HG03039 (cell line): Measurements from ENCODE around the gene MGAT3.
"Not testable (repeated sequence)": the region's sequence is repeated elsewhere in the genome, so short reads cannot be mapped to it uniquely, and the experiment has no call there.

Experiments
- ATAC-seq: cut with Tn5 transposase; IDR thresholded peaks from one replicate; pipeline ENCODE4 v1.9.1; 2021; ENCODE audit warnings: mild to moderate bottlenecking, moderate library complexity; ENCODE audit not compliant: unreplicated experiment

Gene MGAT3

GRCh38 chr22:39510529-39511149 lies 53.8 kb downstream of the MGAT3 start:
- no peak for ATAC-seq

- no peak for ATAC-seq
These were observed 54.4 kb downstream of the MGAT3 start for GRCh38 chr22:39511226-39511625.

- no peak for ATAC-seq
These were observed 55.2 kb downstream of the MGAT3 start for GRCh38 chr22:39512026-39512425.

GRCh38 chr22:39513791-39514190 lies 57.0 kb downstream of the MGAT3 start:
- no peak for ATAC-seq

GRCh38 chr22:39514373-39514973 lies 57.7 kb downstream of the MGAT3 start:
- no peak for ATAC-seq

GRCh38 chr22:39515266-39516050 lies 58.6 kb downstream of the MGAT3 start:
- no peak for ATAC-seq

- ATAC-seq = no peak
These were observed 60.7 kb downstream of the MGAT3 start for GRCh38 chr22:39517470-39517869.

- no peak for ATAC-seq
These were observed 61.5 kb downstream of the MGAT3 start for GRCh38 chr22:39518144-39518786.

- no peak for ATAC-seq
These were observed 62.3 kb downstream of the MGAT3 start for GRCh38 chr22:39518996-39519680.

- ATAC-seq = peak; percentile 63
These were observed 62.9 kb downstream of the MGAT3 start for GRCh38 chr22:39519681-39520225.

GRCh38 chr22:39520226-39521105 lies 63.7 kb downstream of the MGAT3 start, which contains the start of gene ATF4:
Gene ATF4, plus strand, starts transcription at chr22:39520562. Its CDS starts 884 bp downstream, at chr22:39521446.
- ATAC-seq = peak; percentile 39

- ATAC-seq = not testable (repeated sequence)
These were observed 64.5 kb downstream of the MGAT3 start for GRCh38 chr22:39521106-39521885.

GRCh38 chr22:39522091-39522490 lies 65.3 kb downstream of the MGAT3 start:
- not testable (repeated sequence) for ATAC-seq

- no peak for ATAC-seq
These were observed 65.9 kb downstream of the MGAT3 start for GRCh38 chr22:39522567-39523300.

- ATAC-seq = no peak
These were observed 67.4 kb downstream of the MGAT3 start for GRCh38 chr22:39524089-39524752.

GRCh38 chr22:39524753-39525657 lies 68.2 kb downstream of the MGAT3 start:
- no peak for ATAC-seq

- no peak for ATAC-seq
These were observed 68.8 kb downstream of the MGAT3 start for GRCh38 chr22:39525658-39525975.
